A549 (cell line): Measurements from ENCODE around the gene MAPT. TPM values are rescaled to one million over a fixed set of nuclear protein-coding genes. Genes with fewer than 3 reads are reported as not detected.

ENCODE experiments used
- ATAC-seq, 2 experiments: fragments of 200-7000 bp in 1 of 2; fragments of >200 bp in 1 of 2; cut with Nextera tagmentation in 1 of 2; cut with Tn5 transposase in 1 of 2; 3 replicates each; pipeline versions ENCODE4 v1.8.0 to v1.9.1; 2018 to 2020; ENCODE audit warnings: mild to moderate bottlenecking in 1 of 2, moderate library complexity in 1 of 2
- CTCF ChIA-PET: fragments of 300-600 bp; sonication (Branson Sonifier 250); formaldehyde crosslinking; extraction: SDS; loops from one replicate; lab custom pipeline; 2021; ENCODE audit warnings: antibody characterized with exemption, inconsistent platforms; lab: Yijun Ruan, JAX
- POLR2A ChIA-PET: fragments of 350-600 bp; formaldehyde crosslinking; extraction: SDS; loops from one replicate; lab custom pipeline; 2021; ENCODE audit warnings: antibody characterized with exemption, inconsistent platforms; lab: Yijun Ruan, JAX
- DNase-seq, 2 experiments: peaks; one replicate each; pipeline versions ENCODE4 v3.0.0 to v3.0.0-alpha.2; 2011 to 2016; ENCODE audit warnings: low read depth in 1 of 2, low spot score in 1 of 2
- FAIRE-seq: peaks from 2 replicates; lab custom pipeline; 2011; peaks lifted over from hg19 to GRCh38; lab: Jason Lieb, UNC
- H3K27ac ChIP-seq, 2 experiments: fragments of >200 bp; sonication (Bioruptor Twin); formaldehyde crosslinking; 3 replicates each; pipeline ENCODE4 v1.5.1; 2016 to 2017
- H3K4me1 ChIP-seq: fragments of >200 bp; sonication (Bioruptor Twin); formaldehyde crosslinking; 3 replicates; pipeline ENCODE4 v1.6.1; 2016
- H3K4me2 ChIP-seq: fragments of >200 bp; sonication (Bioruptor Twin); formaldehyde crosslinking; 3 replicates; pipeline ENCODE4 v1.6.1; 2016
- H3K4me3 ChIP-seq: fragments of >200 bp; sonication (Bioruptor Twin); formaldehyde crosslinking; 3 replicates; pipeline ENCODE4 v1.5.1; 2016
- H3K9me3 ChIP-seq: fragments of >200 bp; sonication (Bioruptor Twin); formaldehyde crosslinking; 3 replicates; pipeline ENCODE4 v1.6.1; 2016
- ATOH8 ChIP-seq: fragments of 250-450 bp; sonication (Bioruptor Pico); IDR thresholded peaks from 2 replicates; pipeline ENCODE4 v1.5.0; 2020; ENCODE audit warnings: low read depth, mild to moderate bottlenecking, moderate library complexity
- BHLHE40 ChIP-seq: IDR thresholded peaks from 2 replicates; pipeline ENCODE4 v1.6.1; 2012; ENCODE audit warnings: low read depth, low read length, inconsistent platforms
- CEBPB ChIP-seq, 2 experiments: fragments of >200 bp in 1 of 2; sonication (Bioruptor Twin) in 1 of 2; formaldehyde crosslinking in 1 of 2; IDR thresholded peaks; 2 replicates each; pipeline ENCODE4 v1.6.1; 2012 to 2016
- CHD4 ChIP-seq: fragments of 200-600 bp; sonication (generic); IDR thresholded peaks from 2 replicates; pipeline ENCODE4 v1.6.1; 2016; ENCODE audit warnings: antibody characterized with exemption, mild to moderate bottlenecking, borderline replicate concordance
- E2F6 ChIP-seq: IDR thresholded peaks from 2 replicates; pipeline ENCODE4 v1.6.1; 2012; ENCODE audit warnings: low read depth, borderline replicate concordance
- EP300 ChIP-seq, 2 experiments: fragments of >200 bp; sonication (Bioruptor Twin); formaldehyde crosslinking; IDR thresholded peaks; 2 replicates in 1 of 2; 3 replicates in 1 of 2; pipeline ENCODE4 v1.6.1; 2016 to 2017
- FOSB ChIP-seq: fragments of 250-450 bp; sonication (Bioruptor Pico); IDR thresholded peaks from 2 replicates; pipeline ENCODE4 v1.5.0; 2020; ENCODE audit warnings: mild to moderate bottlenecking, moderate library complexity
- FOXS1 ChIP-seq: fragments of 250-450 bp; sonication (Bioruptor Pico); IDR thresholded peaks from 2 replicates; pipeline ENCODE4 v1.5.0; 2020; ENCODE audit warnings: mild to moderate bottlenecking, moderate library complexity
- GATA3 ChIP-seq: IDR thresholded peaks from 2 replicates; pipeline ENCODE4 v1.6.1; 2012; ENCODE audit warnings: borderline replicate concordance
- HDAC2 ChIP-seq: fragments of 200-600 bp; sonication (generic); IDR thresholded peaks from 2 replicates; pipeline ENCODE4 v1.6.1; 2016
- HES2 ChIP-seq: fragments of >200 bp; sonication (Bioruptor Twin); formaldehyde crosslinking; IDR thresholded peaks from 2 replicates; pipeline ENCODE4 v1.6.1; 2016
- HMGXB4 ChIP-seq: fragments of 250-450 bp; sonication (Bioruptor Pico); IDR thresholded peaks from 2 replicates; pipeline ENCODE4 v1.5.0; 2021; ENCODE audit warnings: mild to moderate bottlenecking, moderate library complexity, borderline replicate concordance
- JUNB ChIP-seq: fragments of >200 bp; sonication (Bioruptor Twin); formaldehyde crosslinking; IDR thresholded peaks from 2 replicates; pipeline ENCODE4 v1.6.1; 2016
- MAX ChIP-seq: IDR thresholded peaks from 2 replicates; pipeline ENCODE4 v1.6.1; 2012
- MYC ChIP-seq: IDR thresholded peaks from 2 replicates; pipeline ENCODE4 v1.6.1; 2012; ENCODE audit warnings: mild to moderate bottlenecking, inconsistent platforms, low read length, improper control_type of control experiment, borderline replicate concordance
- PHF8 ChIP-seq: fragments of 200-600 bp; sonication (generic); IDR thresholded peaks from 2 replicates; pipeline ENCODE4 v1.6.1; 2016; ENCODE audit warnings: low read depth, mild to moderate bottlenecking, antibody characterized with exemption, moderate library complexity, borderline replicate concordance
- POLR2AphosphoS2 ChIP-seq: conservative IDR thresholded peaks from 2 replicates; pipeline ENCODE4 v1.6.1; 2012; ENCODE audit warnings: low read length, improper control_type of control experiment, inconsistent platforms
- RNF2 ChIP-seq: fragments of 200-600 bp; sonication (generic); IDR thresholded peaks from 2 replicates; pipeline ENCODE4 v1.6.1; 2016; ENCODE audit warnings: low read depth, mild to moderate bottlenecking, antibody characterized with exemption, moderate library complexity, borderline replicate concordance
- SMC3 ChIP-seq: fragments of >200 bp; sonication (Bioruptor Twin); formaldehyde crosslinking; IDR thresholded peaks from 3 replicates; pipeline ENCODE4 v1.6.1; 2018; ENCODE audit warnings: inconsistent platforms
- WGBS: methylation state at CpG from one replicate; pipeline ENCODE4 v1.1.6; 2017; ENCODE audit errors: missing lambda C conversion rate; 5-methylcytosine and 5-hydroxymethylcytosine counted together
- polyA plus RNA-seq, 4 experiments: library from polyadenylated mRNA; depleted of rRNA in 3 of 4; stranded (reverse); fragments of >200 nt; fragmentation: RNase III in 1 of 4; extraction: RNeasy Plus Mini Kit Qiagen cat#74134 plus additional on column Dnase treatment in 1 of 4; gene quantifications; 2 replicates in 3 of 4; 3 replicates in 1 of 4; pipeline ENCODE4 v1.2.3, GENCODE V29; 2011 to 2017

The MAPT gene
- polyA plus RNA-seq, 2 of the 4 experiments (the other 2 are of a cell fraction), result 1.2 to 1.6 TPM

- WGBS, result 90% methylated on average over 10 of the region's 10 CpGs
- ATAC-seq, result peak in 1 of 2 experiments; percentile 21; a peak in 3 of 6 replicates
Observed at GRCh38 chr17:46025060-46025459, 130.7 kb downstream of the MAPT start.

GRCh38 chr17:46025510-46026165 lies 131.3 kb downstream of the MAPT start:
- peak; percentile 15 to 25; a peak in 4 of 6 replicates for ATAC-seq
- FAIRE-seq, result no peak

More at GRCh38 chr17:46025060-46025459, 130.7 kb downstream of the MAPT start:
- CTCF ChIA-PET, result interaction anchor here (2.3 to 4.3 kb wide), 3 partner anchors 15 to 168 kb away, joined by 9 to 19 read pairs (median 11); partner anchors contain the start of gene KANSL1
- no peaks in the 10 kb centered on the region for H3K9me3 ChIP-seq
- no peak for TF ChIP-seq FOXS1 (CRISPR knock-in tag)
- TF ChIP-seq CHD4, result no peak
- no peak for TF ChIP-seq EP300 (IDR thresholded peaks at IDR 0.05)
- no peak for TF ChIP-seq JUNB
- TF ChIP-seq HDAC2, result no peak
- no peak for TF ChIP-seq BHLHE40
- TF ChIP-seq MYC, result no peak
- TF ChIP-seq FOSB (CRISPR knock-in tag), result no peak
- no peak for TF ChIP-seq HMGXB4
- no peak for TF ChIP-seq CEBPB (IDR thresholded peaks at IDR 0.05)
- no peak for TF ChIP-seq MAX
- H3K27ac ChIP-seq, result no peak overlapping the region
- POLR2A ChIA-PET, result no interaction called here
- H3K4me1 ChIP-seq, result no peaks in the 10 kb centered on the region
- FAIRE-seq (no peak), DNase-seq (no peak)
- H3K4me2 ChIP-seq, result no peak overlapping the region
- no peak overlapping the region for H3K4me3 ChIP-seq

More at GRCh38 chr17:46025510-46026165, 131.3 kb downstream of the MAPT start:
- WGBS, result 90% methylated on average over 8 of the region's 8 CpGs
- ChIA-PET POLR2A (no interaction called here), CTCF (interaction anchor here (0.6 to 4.3 kb wide), 8 partner anchors 13 to 168 kb away, joined by 3 to 20 read pairs (median 8); partner anchors contain the start of gene KANSL1)
- DNase-seq, result no peak
- H3K4me1 ChIP-seq, result no peaks in the 10 kb centered on the region
- no peaks in the 10 kb centered on the region for H3K9me3 ChIP-seq
- no peak overlapping the region for H3K27ac ChIP-seq
- no peak overlapping the region for H3K4me2 ChIP-seq
- TF ChIP-seq FOSB (CRISPR knock-in tag) (no peak), BHLHE40 (no peak), HES2 (no peak), PHF8 (no peak), ATOH8 (CRISPR knock-in tag) (no peak), E2F6 (no peak), POLR2AphosphoS2 (no peak), GATA3 (no peak), SMC3 (no peak), FOXS1 (CRISPR knock-in tag) (no peak), RNF2 (no peak), HMGXB4 (no peak)
- no peak overlapping the region for H3K4me3 ChIP-seq
